GM12891 (cell line): ENCODE data around the gene HOXB9.

Experiments
- POLR2A ChIP-seq: IDR thresholded peaks from 2 replicates; pipeline ENCODE4 v1.6.1; 2011; ENCODE audit warnings: low read depth, low read length, control low read depth
- POLR2AphosphoS5 ChIP-seq: IDR thresholded peaks from 2 replicates; pipeline ENCODE4 v1.6.1; 2011; ENCODE audit warnings: low read depth, low read length, control low read depth
- POU2F2 ChIP-seq: IDR thresholded peaks from 2 replicates; pipeline ENCODE4 v1.6.1; 2011; ENCODE audit warnings: low read depth, mild to moderate bottlenecking, control low read depth, low read length, moderate library complexity
- SPI1 ChIP-seq: IDR thresholded peaks from 2 replicates; pipeline ENCODE4 v1.6.1; 2011; ENCODE audit warnings: low read depth, low read length, control low read depth
- TAF1 ChIP-seq: IDR thresholded peaks from 2 replicates; pipeline ENCODE4 v1.6.1; 2011; ENCODE audit warnings: low read depth, low read length, control low read depth

DNA sequence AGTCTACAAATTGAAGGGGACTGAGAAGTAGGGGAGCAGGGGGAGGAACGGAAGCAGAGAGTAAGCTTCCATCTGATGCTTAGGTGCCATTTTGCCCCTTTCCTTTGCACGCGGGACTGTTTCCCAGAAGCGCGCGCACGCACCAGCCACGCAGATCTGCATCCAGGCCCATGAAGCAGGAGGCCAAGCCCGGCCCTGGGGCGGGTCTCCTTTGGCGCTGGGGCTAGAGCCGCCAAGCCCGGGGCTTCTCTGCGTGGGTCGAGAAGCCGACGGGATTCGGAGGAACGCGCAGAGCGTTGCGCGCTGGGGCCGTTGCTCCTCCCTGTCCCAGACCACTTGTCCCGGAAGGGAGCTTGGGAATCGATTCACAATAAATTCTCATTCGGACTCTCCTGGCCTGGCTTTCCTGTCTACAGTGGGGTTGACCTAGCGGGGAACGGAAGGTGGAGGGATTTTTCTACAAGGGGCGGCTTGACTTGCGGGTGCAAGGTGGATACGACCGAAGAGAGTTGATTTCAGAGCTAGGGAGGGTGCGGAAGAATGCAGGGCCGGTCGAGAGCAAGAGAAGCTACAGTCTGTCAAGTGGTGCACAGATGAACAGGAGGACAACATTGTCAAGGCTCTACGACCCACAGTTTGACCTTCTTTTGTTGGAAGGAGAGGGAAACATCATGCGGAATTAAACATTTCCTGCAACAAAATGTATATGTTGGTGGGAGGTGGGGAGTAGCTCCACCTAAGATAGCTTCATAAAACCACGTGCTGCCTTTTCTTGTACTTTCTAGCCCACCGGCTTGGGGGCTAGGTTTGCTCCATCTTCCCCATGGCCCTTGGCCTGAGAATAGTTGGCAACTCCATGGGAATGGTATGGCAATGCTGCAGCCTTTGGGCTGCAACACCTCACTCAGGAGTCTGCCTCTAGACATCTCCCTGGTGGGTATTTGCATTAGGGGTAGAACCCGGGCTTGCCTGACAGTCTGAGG lies 4.5 kb downstream of the HOXB9 start:
- TF ChIP-seq POLR2A (no peak), POLR2AphosphoS5 (no peak), TAF1 (no peak), SPI1 (no peak), POU2F2 (no peak)
